Activated naive CD4-positive, alpha-beta T cell (primary cell): Measurements from ENCODE around the gene DHRS13.
"Not testable (repeated sequence)": the region's sequence is repeated elsewhere in the genome, so short reads cannot be mapped to it uniquely, and the experiment has no call there.

Source experiments
- DNase-seq, 4 experiments: peaks; one replicate each; lab custom pipeline; 2025; lab: John Stamatoyannopoulos, UW

DHRS13 gene

DNA sequence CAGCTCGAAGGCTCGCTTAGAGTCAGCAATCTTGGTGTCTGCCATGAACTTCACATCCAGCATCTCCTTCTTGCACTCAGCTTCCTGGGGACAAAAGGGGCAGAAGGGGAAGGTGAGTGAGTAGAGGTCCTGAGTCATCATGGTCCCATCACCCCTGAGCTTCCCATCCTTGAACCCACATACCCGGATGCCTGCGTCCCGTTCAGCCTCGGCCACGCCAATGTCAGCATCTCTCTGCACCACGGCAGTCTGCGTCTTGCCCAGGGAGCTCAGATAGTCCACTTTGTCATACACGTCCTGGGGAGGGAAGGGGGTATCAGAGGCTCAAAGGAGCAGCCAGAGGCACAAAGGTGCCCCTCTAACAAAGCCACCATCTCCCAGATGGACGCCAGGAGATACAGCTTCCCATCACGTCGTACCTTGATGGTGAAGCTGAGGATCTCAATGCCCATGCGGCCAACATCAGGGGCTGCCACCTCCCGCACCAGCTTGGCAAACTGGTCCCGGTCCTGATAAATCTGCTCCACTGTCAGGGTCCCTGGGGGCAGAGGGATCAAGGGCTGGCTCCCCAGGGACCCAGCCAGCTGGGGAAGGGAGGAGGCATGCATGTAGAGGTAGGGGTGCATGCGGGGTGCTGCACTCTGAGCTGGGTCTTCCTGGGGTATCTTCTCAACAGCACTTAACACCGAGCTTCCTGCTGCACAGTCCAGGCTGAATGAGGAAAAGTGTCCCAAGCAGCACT, 20.6 kb downstream of the DHRS13 start:
- no peak for DNase-seq

DNA sequence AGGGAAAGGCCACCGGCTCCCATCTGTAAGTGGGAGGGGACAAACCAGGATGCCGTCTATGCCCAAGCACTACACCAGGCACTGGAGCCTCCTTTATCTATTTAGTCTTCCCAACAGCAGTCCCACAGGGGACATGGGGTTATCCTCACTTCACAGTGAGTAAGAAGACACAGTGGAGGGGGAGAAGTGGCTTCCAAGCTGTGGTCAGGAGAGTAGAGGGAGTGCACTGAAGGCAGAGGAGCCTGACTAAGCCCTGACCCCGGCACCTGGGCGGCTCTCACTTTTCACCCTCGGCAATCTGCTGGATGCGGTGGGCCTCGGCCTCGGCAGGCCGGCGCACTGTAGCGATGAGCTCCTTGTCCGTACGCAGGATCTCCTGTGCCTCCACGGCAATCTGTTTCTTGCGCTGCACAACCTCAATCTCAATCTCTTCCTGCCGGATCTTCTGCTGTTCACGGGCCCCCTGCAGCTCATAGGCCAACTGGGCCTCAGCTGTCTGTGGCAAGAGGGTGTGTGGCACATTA, 21.3 kb downstream of the DHRS13 start:
- no peak for DNase-seq

- no peak for DNase-seq
Measured at GRCh38 chr17:28880572-28880945, 22.3 kb downstream of the DHRS13 start.

DNA sequence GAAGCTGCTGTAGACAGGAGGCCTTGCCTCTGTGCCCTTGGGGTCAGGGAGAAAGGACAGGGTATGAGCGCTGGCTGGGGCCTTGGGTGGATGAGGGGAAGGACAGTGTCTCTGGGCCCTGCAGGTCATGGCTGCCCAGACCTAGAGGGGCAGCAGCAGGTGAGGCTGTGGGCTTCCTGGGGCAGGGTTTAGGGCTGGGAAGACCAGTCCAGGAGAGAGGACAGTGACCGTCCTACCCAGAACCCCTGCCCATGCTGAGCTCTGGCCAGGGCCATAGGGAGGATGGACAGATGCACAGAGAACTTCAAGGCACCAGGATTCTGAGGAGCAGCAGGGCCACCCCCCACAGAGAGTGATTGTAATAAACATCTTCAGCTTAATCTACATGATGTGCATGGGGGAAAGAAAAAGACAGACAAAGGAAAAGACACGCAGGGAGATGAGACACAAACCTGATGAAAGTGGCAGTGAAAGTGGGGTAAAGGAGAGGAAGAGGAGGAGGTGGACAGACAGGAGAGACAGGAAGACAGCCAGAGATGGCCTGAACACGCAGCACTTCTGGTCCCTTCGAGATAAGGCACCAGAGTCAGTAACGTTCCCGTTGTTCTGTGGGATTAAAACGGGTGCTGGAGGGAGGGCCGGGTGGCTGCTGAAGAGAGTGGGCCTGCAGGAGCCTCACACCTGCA, 22.9 kb downstream of the DHRS13 start:
- no peak for DNase-seq

- no peak for DNase-seq
Measured at GRCh38 chr17:28878981-28879380, 23.9 kb downstream of the DHRS13 start.

DNA sequence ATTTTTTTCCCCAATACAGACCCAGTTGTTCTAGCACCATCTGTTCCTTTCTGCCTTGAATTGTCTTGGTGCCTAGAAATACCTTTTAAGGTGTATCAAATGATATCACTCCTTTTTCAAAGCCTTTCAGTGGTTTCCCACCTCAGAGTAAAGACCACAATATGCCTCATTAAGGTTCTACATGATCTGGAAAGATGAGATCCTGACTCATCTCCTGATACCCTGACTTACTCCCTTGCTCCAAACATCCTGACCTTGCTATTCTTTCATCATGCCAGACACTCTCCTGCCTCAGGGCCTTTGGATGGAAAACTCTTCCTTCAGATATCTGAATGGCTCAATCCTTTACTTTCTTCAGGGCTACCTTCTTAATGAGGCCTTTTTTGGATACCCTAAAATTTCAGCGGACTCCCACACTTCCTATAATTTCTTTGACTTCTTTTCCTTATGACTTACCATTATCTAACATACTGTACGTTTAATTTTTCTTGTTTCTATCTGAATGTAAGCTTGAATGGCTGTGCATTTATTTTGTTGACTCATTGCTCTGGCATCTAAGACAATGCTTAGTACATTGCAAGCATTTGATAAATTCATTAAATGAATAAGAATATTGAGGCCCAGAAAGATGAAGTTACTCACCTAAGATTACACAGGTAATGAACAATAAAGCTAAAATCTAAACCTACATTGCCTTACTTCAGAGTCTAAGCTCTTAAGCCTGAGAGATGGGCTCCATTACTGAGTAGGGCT, 24.5 kb downstream of the DHRS13 start:
- DNase-seq = no peak

DNA sequence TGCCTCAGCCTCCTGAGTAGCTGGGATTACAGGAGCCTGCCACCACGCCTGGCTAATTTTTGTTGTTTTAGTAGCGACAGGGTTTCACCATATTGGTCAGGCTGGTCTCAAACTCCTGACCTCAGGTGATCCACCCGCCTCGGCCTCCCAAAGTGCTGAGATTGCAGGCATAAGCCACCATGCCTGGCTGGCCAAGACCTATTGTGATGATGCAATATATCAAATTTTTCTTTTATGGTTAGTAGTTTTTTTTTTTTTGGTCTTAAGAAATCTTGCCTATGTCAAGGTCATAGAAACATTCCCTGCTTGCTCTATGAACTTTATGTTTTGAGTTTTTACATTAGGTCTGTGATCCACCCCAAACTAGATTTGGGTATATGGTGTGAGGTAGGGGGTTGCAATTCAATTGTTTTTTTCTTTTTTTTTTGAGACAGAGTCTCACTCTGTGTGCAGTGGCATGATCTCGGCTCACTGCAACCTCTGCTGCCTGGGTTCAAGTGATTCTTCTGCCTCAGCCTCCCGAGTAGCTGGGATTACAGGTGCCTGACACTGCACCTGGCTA, 25.6 kb downstream of the DHRS13 start:
- DNase-seq = not testable (repeated sequence)

DNA sequence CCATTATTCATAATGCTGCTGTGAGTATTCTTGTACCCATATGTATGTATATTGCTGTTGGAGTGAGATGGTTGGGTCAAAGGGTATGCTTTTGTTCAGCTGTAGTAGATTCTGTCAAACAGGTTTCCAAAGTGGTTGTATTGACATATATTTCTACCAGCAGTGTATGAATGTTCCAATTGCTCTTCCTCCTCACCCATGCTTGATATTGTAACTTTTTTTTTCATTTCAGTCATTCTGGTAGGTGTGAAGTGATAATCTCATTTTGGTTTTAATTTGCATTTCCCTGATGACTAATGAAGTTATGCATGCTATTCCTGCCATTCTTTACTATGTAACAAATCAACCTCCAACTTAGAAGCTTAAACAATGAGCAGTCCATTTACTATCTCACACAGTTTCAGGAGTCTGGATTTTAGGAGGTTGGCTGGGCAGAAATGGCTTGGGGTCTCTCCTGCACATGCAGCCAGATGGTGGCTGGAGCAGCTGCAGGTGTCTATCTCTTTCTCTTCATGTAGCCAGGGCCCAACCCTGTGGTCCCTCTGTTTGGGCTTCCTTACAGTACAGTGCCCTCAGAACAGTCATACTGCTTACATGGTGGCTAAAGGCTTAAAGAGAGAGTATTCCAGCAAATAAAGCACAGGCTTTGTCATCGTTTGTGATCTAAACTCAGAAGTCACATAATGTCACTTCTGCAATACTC, 26.9 kb downstream of the DHRS13 start:
- DNase-seq = no peak

GRCh38 chr17:28874750-28875149, 28.1 kb downstream of the DHRS13 start:
- no peak for DNase-seq

- no peak for DNase-seq
Measured at GRCh38 chr17:28873839-28874238, 29.0 kb downstream of the DHRS13 start.

DNA sequence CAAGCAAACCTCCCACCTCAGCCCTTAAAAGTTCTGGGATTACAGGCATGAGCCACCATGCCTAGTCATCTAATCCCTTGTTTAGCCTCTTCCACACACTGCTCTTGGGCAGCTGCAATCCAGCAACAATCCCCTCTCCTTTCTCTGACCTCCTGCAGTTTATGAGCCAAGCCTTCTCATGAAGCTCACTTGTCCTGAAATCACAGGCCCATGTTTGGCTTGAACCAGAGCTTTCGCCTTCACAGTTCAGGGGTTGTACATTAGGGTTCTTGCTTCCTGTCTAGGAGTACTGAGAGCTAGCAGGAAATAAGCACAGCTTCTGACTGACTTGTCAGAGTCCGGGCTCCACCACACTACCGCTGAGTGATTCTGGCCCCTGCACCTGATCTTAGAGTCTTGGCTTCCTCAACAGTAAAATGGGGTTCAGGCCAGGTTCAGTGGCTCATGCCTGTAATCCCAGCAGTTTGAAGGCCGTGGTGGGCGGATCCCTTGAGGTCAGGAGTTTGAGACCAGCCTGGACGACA, 31.8 kb downstream of the DHRS13 start:
- DNase-seq = peak in 2 of 4 experiments; percentile 14 to 19

DNA sequence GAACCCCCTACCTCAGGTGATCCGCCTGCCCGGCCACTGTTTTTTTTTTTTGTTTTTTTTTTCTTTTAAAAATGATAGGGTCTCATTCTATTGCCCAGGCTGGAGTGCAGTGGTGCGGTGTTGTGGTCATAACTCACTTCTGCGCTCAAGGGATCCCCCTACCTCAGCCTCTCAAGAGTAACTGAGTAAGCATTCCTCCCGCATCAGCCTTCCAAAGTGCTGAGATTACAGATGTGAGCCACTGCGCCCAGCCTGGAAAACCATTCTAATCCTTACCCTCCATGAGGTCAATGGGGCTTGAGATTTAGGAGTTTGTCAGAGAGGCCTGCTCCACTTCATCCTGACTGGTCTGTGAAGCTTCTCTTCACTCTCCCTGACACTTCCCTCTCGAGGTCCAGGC, 35.6 kb downstream of the DHRS13 start:
- no peak for DNase-seq

GRCh38 chr17:28865946-28866752, 36.7 kb downstream of the DHRS13 start:
- DNase-seq = no peak

DNA sequence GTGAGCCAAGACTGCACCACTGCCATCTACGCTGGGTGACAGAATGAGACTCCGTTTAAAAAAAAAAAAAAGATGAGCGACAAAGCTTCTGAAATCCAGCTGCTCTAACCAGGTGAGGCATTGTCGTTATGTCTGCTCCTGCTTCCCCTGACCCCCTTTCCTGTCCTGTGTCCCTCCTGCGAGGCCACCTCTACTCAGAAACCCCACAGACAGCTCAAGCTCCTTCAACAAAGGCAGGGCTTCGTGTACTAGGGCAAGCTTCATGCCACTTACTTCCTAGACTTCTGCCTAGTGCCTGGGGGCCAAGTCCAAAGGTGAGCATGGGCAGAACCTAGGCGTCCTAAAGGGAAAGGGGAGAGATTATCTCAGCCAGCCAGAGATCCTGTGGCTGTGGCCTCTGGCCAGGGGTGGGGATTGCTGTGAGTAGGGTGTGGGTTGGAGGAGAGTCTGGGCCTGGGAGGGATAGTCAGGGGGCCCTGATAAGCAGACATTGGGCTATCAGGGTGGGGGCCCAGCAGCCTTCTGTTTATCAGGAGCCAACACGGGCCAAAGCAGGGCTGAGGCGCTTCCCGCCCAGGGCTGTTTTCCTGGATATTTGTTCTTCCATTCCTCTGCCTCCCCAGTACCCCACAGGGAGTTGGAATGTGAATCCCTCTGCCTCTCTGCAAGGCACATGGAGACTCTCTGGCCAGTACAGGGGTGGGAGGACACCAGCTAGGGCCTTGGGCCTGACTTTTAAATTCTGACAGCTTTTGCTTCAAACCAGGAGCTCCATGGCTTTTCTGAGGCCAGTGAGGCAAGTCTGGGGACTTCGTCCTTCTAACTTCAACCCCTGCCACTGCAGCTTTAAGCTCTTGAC, 37.7 kb downstream of the DHRS13 start:
- DNase-seq = no peak

DNA sequence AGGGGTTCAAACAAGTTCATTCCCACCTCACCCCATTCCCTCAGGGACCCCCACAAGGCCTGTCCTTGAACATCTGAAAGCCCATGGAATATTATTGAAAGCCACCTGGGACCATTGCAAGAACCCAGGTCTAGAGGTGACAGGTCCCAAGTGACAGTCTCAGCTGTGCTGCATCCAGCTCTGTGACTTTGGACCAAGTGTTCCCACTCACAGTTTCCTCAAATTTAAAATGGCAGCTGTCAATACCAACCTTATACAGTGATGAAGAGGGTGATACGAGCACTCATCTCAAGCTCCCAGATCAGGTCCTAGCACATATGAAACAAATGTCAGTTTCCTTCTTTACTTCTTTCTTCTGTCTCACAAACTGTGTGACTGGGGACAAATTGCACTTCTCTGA, 38.9 kb downstream of the DHRS13 start:
- no peak for DNase-seq

GRCh38 chr17:28862561-28862960, 40.3 kb downstream of the DHRS13 start:
- DNase-seq = no peak

DNA sequence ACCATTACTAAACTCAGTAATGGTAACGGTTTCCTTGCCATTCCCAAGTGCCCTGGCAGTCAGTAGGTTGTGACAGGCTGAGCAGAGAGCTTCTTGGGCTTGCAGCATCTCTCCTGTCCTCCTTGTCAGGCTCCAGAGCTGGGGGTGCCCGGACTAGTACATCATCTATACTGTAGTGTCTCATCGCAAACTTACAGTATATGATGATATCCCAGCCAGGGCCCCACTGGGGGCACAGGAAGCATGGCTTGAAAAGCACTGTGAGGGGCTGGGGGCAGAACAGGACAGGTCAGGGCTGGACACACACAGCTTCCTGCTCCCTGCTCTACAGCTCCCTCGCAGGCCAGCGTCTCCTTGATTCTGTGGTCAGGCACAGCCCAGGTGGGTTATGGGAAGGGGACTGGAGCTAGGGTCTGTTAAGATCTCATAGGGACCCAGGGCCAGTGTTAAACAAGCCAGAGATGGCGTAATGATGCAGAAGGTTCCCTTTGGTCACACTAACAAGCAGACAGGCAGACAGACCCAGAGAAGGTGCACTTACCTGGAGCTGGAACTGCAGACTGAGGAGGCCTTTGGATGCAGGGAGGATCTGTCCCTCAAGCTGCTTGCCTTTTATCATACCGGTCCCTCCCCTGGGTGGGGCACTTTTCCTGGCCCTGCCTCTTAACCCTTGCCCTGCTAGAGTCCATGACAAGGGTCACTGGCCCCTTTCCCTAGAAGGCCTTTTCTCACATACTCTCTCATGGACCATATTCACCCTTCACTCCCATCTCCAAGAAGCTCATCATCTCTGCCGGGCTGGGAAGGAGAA, 41.3 kb downstream of the DHRS13 start:
- no peak for DNase-seq

DNA sequence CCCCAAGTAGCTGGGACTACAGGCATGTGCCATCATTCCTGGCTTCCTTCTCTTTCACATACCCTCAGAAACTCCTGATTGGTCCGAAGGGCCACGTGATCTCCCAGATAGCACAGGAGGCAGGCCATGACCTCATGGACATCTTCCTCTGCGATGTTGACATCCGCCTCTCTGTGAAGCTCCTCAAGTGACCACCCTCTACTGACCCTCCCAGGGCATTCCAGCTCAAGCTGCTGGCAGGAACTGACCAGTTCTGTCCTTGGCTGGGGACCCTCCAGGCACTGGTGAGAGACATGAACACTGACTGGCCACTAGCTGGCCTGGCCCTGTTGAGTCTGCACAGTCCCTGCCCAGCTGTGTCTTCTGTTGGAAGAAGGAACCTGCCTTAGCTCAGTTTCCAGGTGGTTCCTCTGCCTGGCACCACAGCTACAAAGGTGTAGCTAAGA, 42.5 kb downstream of the DHRS13 start:
- no peak for DNase-seq
